DND-41 (cell line): ENCODE measurements around the gene NEK8.

Experiments
- CTCF ChIP-seq: IDR thresholded peaks from 2 replicates; pipeline ENCODE4 v1.5.1; 2012; ENCODE audit warnings: borderline replicate concordance, low read length, moderate library complexity, mild to moderate bottlenecking; ENCODE audit not compliant: poor library complexity, severe bottlenecking; ENCODE audit errors: extremely low read depth
- EZH2 ChIP-seq: IDR thresholded peaks from 3 replicates; pipeline ENCODE4 v1.6.1; 2012; ENCODE audit warnings: borderline replicate concordance, low read depth, mild to moderate bottlenecking, moderate library complexity, low read length, inconsistent platforms; ENCODE audit not compliant: severe bottlenecking

- TF ChIP-seq CTCF (no peak), EZH2 (no peak)
These were observed 4.0 kb upstream of the NEK8 start for GRCh38 chr17:28724500-28725165.
